T-helper 2 cell treated with Interferon-gamma antibody and Interleukin-4, amounts not matched to agents 5 μg/mL and 100 μg/mL, for 36 hours (primary cell): ENCODE data around the gene MGA.

Source experiments
- DNase-seq: peaks from one replicate; pipeline ENCODE4 v3.0.0; 2021; ENCODE audit warnings: low spot score
- H3K27ac Mint-ChIP-seq: one replicate; pipeline ENCODE4 v1.8.0; 2021; ENCODE audit warnings: mild to moderate bottlenecking, mixed read lengths
- H3K27me3 Mint-ChIP-seq: one replicate; pipeline ENCODE4 v1.8.0; 2021; ENCODE audit warnings: low read depth, mixed read lengths
- H3K36me3 Mint-ChIP-seq: one replicate; pipeline ENCODE4 v1.8.0; 2021; ENCODE audit warnings: low read depth, mixed read lengths
- H3K4me1 Mint-ChIP-seq: one replicate; pipeline ENCODE4 v1.8.0; 2021; ENCODE audit warnings: low read depth, mixed read lengths
- H3K4me3 Mint-ChIP-seq: one replicate; pipeline ENCODE4 v1.8.0; 2022; ENCODE audit warnings: mild to moderate bottlenecking, moderate library complexity, mixed read lengths
- H3K9me3 Mint-ChIP-seq: one replicate; pipeline ENCODE4 v1.8.0; 2021; ENCODE audit warnings: mixed read lengths

Gene MGA

GRCh38 chr15:41774062-41774881, 114.1 kb downstream of the MGA start, which contains the start of gene MAPKBP1:
Gene MAPKBP1 (plus strand): TSS chr15:41774484. CDS start chr15:41775276, 792 bp downstream.
- Mint-ChIP-seq H3K4me1 (peaks cover 49% of the 10 kb centered on the region), H3K4me3 (peak within 1 kb of the TSS; percentile 92), H3K9me3 (no peaks in the 10 kb centered on the region), H3K27ac (peak within 1 kb of the TSS; percentile 86), H3K36me3 (peaks cover 3% of the 10 kb centered on the region), H3K27me3 (no peaks in the 10 kb centered on the region)
- DNase-seq = peak; percentile 99

- peaks cover 54% of the 10 kb centered on the region for H3K4me1 Mint-ChIP-seq
- DNase-seq = no peak
- H3K9me3 Mint-ChIP-seq = no peaks in the 10 kb centered on the region
- H3K36me3 Mint-ChIP-seq = peaks cover 7% of the 10 kb centered on the region
- peak overlapping the region; percentile 86 for H3K27ac Mint-ChIP-seq
- peak overlapping the region; percentile 92 for H3K4me3 Mint-ChIP-seq
- H3K27me3 Mint-ChIP-seq = no peaks in the 10 kb centered on the region
Observed at GRCh38 chr15:41774882-41775417, 114.7 kb downstream of the MGA start.

GRCh38 chr15:41775651-41776050, 115.4 kb downstream of the MGA start:
- Mint-ChIP-seq H3K36me3 (peaks cover 10% of the 10 kb centered on the region), H3K27ac (no peak overlapping the region), H3K9me3 (no peaks in the 10 kb centered on the region), H3K4me3 (peak overlapping the region; percentile 92), H3K4me1 (peaks cover 58% of the 10 kb centered on the region), H3K27me3 (no peaks in the 10 kb centered on the region)
- DNase-seq = no peak

GRCh38 chr15:41777421-41777973, 117.3 kb downstream of the MGA start:
- no peak for DNase-seq
- peaks cover 59% of the 10 kb centered on the region for H3K4me1 Mint-ChIP-seq
- no peaks in the 10 kb centered on the region for H3K9me3 Mint-ChIP-seq

GRCh38 chr15:41778521-41778920, 118.3 kb downstream of the MGA start:
- peak overlapping the region; percentile 34 for H3K27ac Mint-ChIP-seq
- peaks cover 16% of the 10 kb centered on the region for H3K36me3 Mint-ChIP-seq
- peaks cover 57% of the 10 kb centered on the region for H3K4me1 Mint-ChIP-seq
- no peak overlapping the region for H3K4me3 Mint-ChIP-seq
- H3K9me3 Mint-ChIP-seq = no peaks in the 10 kb centered on the region
- no peak for DNase-seq
- no peaks in the 10 kb centered on the region for H3K27me3 Mint-ChIP-seq

More at GRCh38 chr15:41777421-41777973, 117.3 kb downstream of the MGA start:
- H3K36me3 Mint-ChIP-seq = peaks cover 11% of the 10 kb centered on the region
- no peak overlapping the region for H3K4me3 Mint-ChIP-seq
- H3K27me3 Mint-ChIP-seq = no peaks in the 10 kb centered on the region
- H3K27ac Mint-ChIP-seq = no peak overlapping the region

GRCh38 chr15:41779662-41780157, 119.5 kb downstream of the MGA start:
- Mint-ChIP-seq H3K27me3 (no peaks in the 10 kb centered on the region), H3K36me3 (peaks cover 18% of the 10 kb centered on the region), H3K4me1 (peaks cover 52% of the 10 kb centered on the region), H3K9me3 (no peaks in the 10 kb centered on the region), H3K27ac (peak overlapping the region; percentile 69), H3K4me3 (peak overlapping the region; percentile 35)
- no peak for DNase-seq

GRCh38 chr15:41780266-41780665, 120.1 kb downstream of the MGA start:
- peaks cover 47% of the 10 kb centered on the region for H3K4me1 Mint-ChIP-seq
- no peak for DNase-seq
- H3K4me3 Mint-ChIP-seq = peak overlapping the region; percentile 35
- H3K27ac Mint-ChIP-seq = peak overlapping the region; percentile 69
- H3K9me3 Mint-ChIP-seq = no peaks in the 10 kb centered on the region
- peaks cover 18% of the 10 kb centered on the region for H3K36me3 Mint-ChIP-seq
- H3K27me3 Mint-ChIP-seq = no peaks in the 10 kb centered on the region

- no peak for DNase-seq
- Mint-ChIP-seq H3K27ac (peak overlapping the region; percentile 13), H3K27me3 (no peaks in the 10 kb centered on the region), H3K4me3 (no peak overlapping the region), H3K4me1 (peaks cover 44% of the 10 kb centered on the region), H3K36me3 (peaks cover 18% of the 10 kb centered on the region), H3K9me3 (no peaks in the 10 kb centered on the region)
Observed at GRCh38 chr15:41780727-41781126, 120.5 kb downstream of the MGA start.

GRCh38 chr15:41782371-41783282, 122.4 kb downstream of the MGA start:
- Mint-ChIP-seq H3K9me3 (no peaks in the 10 kb centered on the region), H3K4me1 (peaks cover 31% of the 10 kb centered on the region), H3K27ac (no peak overlapping the region), H3K27me3 (no peaks in the 10 kb centered on the region), H3K36me3 (peaks cover 17% of the 10 kb centered on the region), H3K4me3 (no peak overlapping the region)
- no peak for DNase-seq

- Mint-ChIP-seq H3K27me3 (no peaks in the 10 kb centered on the region), H3K9me3 (no peaks in the 10 kb centered on the region), H3K4me3 (no peak overlapping the region), H3K27ac (no peak overlapping the region), H3K36me3 (peaks cover 17% of the 10 kb centered on the region), H3K4me1 (peaks cover 26% of the 10 kb centered on the region)
- no peak for DNase-seq
Observed at GRCh38 chr15:41783296-41783695, 123.1 kb downstream of the MGA start.

GRCh38 chr15:41788262-41788661, 128.1 kb downstream of the MGA start:
- peaks cover 48% of the 10 kb centered on the region for H3K4me1 Mint-ChIP-seq
- H3K9me3 Mint-ChIP-seq = no peaks in the 10 kb centered on the region
- no peaks in the 10 kb centered on the region for H3K27me3 Mint-ChIP-seq
- no peak overlapping the region for H3K27ac Mint-ChIP-seq
- no peak overlapping the region for H3K4me3 Mint-ChIP-seq
- H3K36me3 Mint-ChIP-seq = peaks cover 4% of the 10 kb centered on the region
- DNase-seq = no peak

- peak overlapping the region; percentile 16 for H3K4me3 Mint-ChIP-seq
- no peak for DNase-seq
- peaks cover 47% of the 10 kb centered on the region for H3K4me1 Mint-ChIP-seq
- H3K36me3 Mint-ChIP-seq = peaks cover 2% of the 10 kb centered on the region
- no peaks in the 10 kb centered on the region for H3K9me3 Mint-ChIP-seq
- no peaks in the 10 kb centered on the region for H3K27me3 Mint-ChIP-seq
- no peak overlapping the region for H3K27ac Mint-ChIP-seq
Observed at GRCh38 chr15:41789236-41789635, 129.0 kb downstream of the MGA start.

GRCh38 chr15:41789662-41790061, 129.5 kb downstream of the MGA start:
- no peaks in the 10 kb centered on the region for H3K9me3 Mint-ChIP-seq
- no peak for DNase-seq
- no peak overlapping the region for H3K27ac Mint-ChIP-seq
- H3K4me1 Mint-ChIP-seq = peaks cover 49% of the 10 kb centered on the region
- peak overlapping the region; percentile 16 for H3K4me3 Mint-ChIP-seq
- no peaks in the 10 kb centered on the region for H3K27me3 Mint-ChIP-seq
- peaks cover 2% of the 10 kb centered on the region for H3K36me3 Mint-ChIP-seq
